HCT116 (cell line): Measurements from ENCODE around the gene SRGAP3. TPM values are rescaled to one million over a fixed set of nuclear protein-coding genes. Genes with fewer than 3 reads are reported as not detected.

Experiments
- ATAC-seq: fragments of 200-7000 bp; cut with Tn5 transposase; 2 replicates; pipeline ENCODE4 v1.9.1; 2020; ENCODE audit warnings: mild to moderate bottlenecking, moderate library complexity
- BruUV-seq: library from RNA; stranded (reverse); fragments of 400-500 nt; replicated peaks from 2 replicates; lab custom pipeline; 2021; lab: Mats Ljungman, UMichigan
- CTCF ChIA-PET: fragments of 300-600 bp; sonication (Branson Sonifier 250); formaldehyde crosslinking; loops from one replicate; lab custom pipeline; 2021; ENCODE audit warnings: antibody characterized with exemption; lab: Charles Lee
- POLR2A ChIA-PET: fragments of 300-600, 350-600 bp; sonication (Branson Sonifier 250); formaldehyde crosslinking; loops from one replicate; lab custom pipeline; 2021; ENCODE audit warnings: antibody characterized with exemption; lab: Charles Lee
- RAD21 ChIA-PET, 2 experiments: fragments of 300-600 bp; sonication (Branson Sonifier 250); formaldehyde crosslinking; loops; one replicate each; lab custom pipeline; 2023; ENCODE audit warnings: low total read pairs in 2 of 2; ENCODE audit not compliant: uncharacterized antibody in 2 of 2, unreplicated experiment in 2 of 2, low non-redundant PET in 1 of 2; lab: Charles Lee
- DNase-seq: peaks from one replicate; pipeline ENCODE4 v3.0.0-alpha.2; 2010; ENCODE audit warnings: low read depth, low spot score
- H2AFZ ChIP-seq: fragments of 200-600 bp; shearing (Covaris generic), sonication (generic); 2 replicates; pipeline ENCODE4 v1.6.1; 2017; ENCODE audit warnings: low read depth, mixed run types, mixed read lengths, antibody characterized with exemption, low read length; ENCODE audit not compliant: poor library complexity, severe bottlenecking
- H3K27ac ChIP-seq: 2 replicates; pipeline ENCODE4 v1.5.1; 2012; ENCODE audit warnings: low read depth, low read length
- H3K27me3 ChIP-seq: fragments of 200-600 bp; sonication (generic); 2 replicates; pipeline ENCODE4 v1.6.1; 2016; ENCODE audit warnings: mixed run types, low read length, mixed read lengths; ENCODE audit not compliant: insufficient read depth
- H3K36me3 ChIP-seq, 2 experiments: fragments of 200-500 bp in 1 of 2; fragments of 200-600 bp in 1 of 2; sonication (Bioruptor generic) in 1 of 2; sonication (generic) in 1 of 2; 2 replicates each; pipeline versions ENCODE4 v1.5.1 to v1.6.1; 2014 to 2016; ENCODE audit warnings: low read length in 2 of 2, inconsistent platforms in 1 of 2, mixed read lengths in 1 of 2, mixed run types in 1 of 2; ENCODE audit not compliant: insufficient read depth in 2 of 2, control insufficient read depth in 1 of 2
- H3K4me1 ChIP-seq, 2 experiments: fragments of 200-600 bp in 1 of 2; sonication (generic) in 1 of 2; 2 replicates each; pipeline versions ENCODE4 v1.5.1 to v1.6.1; 2012 to 2017; ENCODE audit warnings: low read length in 2 of 2, inconsistent platforms in 1 of 2, mild to moderate bottlenecking in 1 of 2, mixed read lengths in 1 of 2, mixed run types in 1 of 2, moderate library complexity in 1 of 2; ENCODE audit not compliant: insufficient read depth in 2 of 2, control insufficient read depth in 1 of 2
- H3K4me2 ChIP-seq: fragments of 200-600 bp; sonication (generic); 2 replicates; pipeline ENCODE4 v1.6.1; 2017; ENCODE audit warnings: mixed run types, low read length, mixed read lengths
- H3K4me3 ChIP-seq, 2 experiments: fragments of 200-600 bp in 1 of 2; sonication (generic) in 1 of 2; replicated peaks in 1 of 2; 2 replicates each; pipeline ENCODE4 v1.5.1; 2011 to 2016; ENCODE audit warnings: low read length in 2 of 2, control low read depth in 1 of 2, low read depth in 1 of 2, mild to moderate bottlenecking in 1 of 2, mixed read lengths in 1 of 2, mixed run types in 1 of 2
- H3K79me2 ChIP-seq: fragments of 200-600 bp; sonication (generic); 2 replicates; pipeline ENCODE4 v1.6.1; 2017; ENCODE audit warnings: mild to moderate bottlenecking, mixed run types, low read length, moderate library complexity, mixed read lengths; ENCODE audit not compliant: insufficient read depth
- H3K9ac ChIP-seq: fragments of 200-600 bp; sonication (generic); 2 replicates; pipeline ENCODE4 v1.6.1; 2016; ENCODE audit warnings: low read length, mixed read lengths
- H3K9me2 ChIP-seq: fragments of 200-600 bp; sonication (generic), shearing (Covaris generic); 2 replicates; pipeline ENCODE4 v1.6.1; 2017; ENCODE audit warnings: mixed run types, mild to moderate bottlenecking, moderate library complexity; ENCODE audit not compliant: insufficient read depth
- H3K9me3 ChIP-seq, 2 experiments: fragments of 200-500 bp in 1 of 2; fragments of 200-600 bp in 1 of 2; sonication (Bioruptor generic) in 1 of 2; sonication (generic) in 1 of 2; 2 replicates each; pipeline ENCODE4 v1.6.1; 2014 to 2017; ENCODE audit warnings: low read length in 2 of 2, mixed read lengths in 2 of 2, inconsistent platforms in 1 of 2, low read depth in 1 of 2, mild to moderate bottlenecking in 1 of 2, mixed run types in 1 of 2, moderate library complexity in 1 of 2; ENCODE audit not compliant: control insufficient read depth in 1 of 2, insufficient read depth in 1 of 2
- H4K20me1 ChIP-seq: fragments of 200-600 bp; sonication (generic), shearing (Covaris generic); 2 replicates; pipeline ENCODE4 v1.6.1; 2017; ENCODE audit warnings: mixed run types, mild to moderate bottlenecking, moderate library complexity; ENCODE audit not compliant: insufficient read depth
- CEBPB ChIP-seq: IDR thresholded peaks from 2 replicates; pipeline ENCODE4 v1.6.1; 2012; ENCODE audit warnings: low read depth
- ELF1 ChIP-seq: IDR thresholded peaks from 2 replicates; pipeline ENCODE4 v1.6.1; 2012; ENCODE audit warnings: low read depth, borderline replicate concordance
- FOSL1 ChIP-seq: IDR thresholded peaks from 2 replicates; pipeline ENCODE4 v1.6.1; 2012; ENCODE audit warnings: low read depth
- JUND ChIP-seq: IDR thresholded peaks from 2 replicates; pipeline ENCODE4 v1.6.1; 2012
- MAX ChIP-seq: IDR thresholded peaks from 2 replicates; pipeline ENCODE4 v1.6.1; 2012
- SP1 ChIP-seq: IDR thresholded peaks from 2 replicates; pipeline ENCODE4 v1.6.1; 2012; ENCODE audit warnings: low read depth
- SRF ChIP-seq: IDR thresholded peaks from 2 replicates; pipeline ENCODE4 v1.6.1; 2012; ENCODE audit warnings: low read depth
- YY1 ChIP-seq: IDR thresholded peaks from 2 replicates; pipeline ENCODE4 v1.6.1; 2011; ENCODE audit warnings: low read length, low read depth, moderate library complexity, mild to moderate bottlenecking; ENCODE audit not compliant: insufficient replicate concordance; ENCODE audit errors: extremely low read depth
- intact Hi-C: fragments of 100-400 bp; cut with micrococcal nuclease; formaldehyde crosslinking; loops from 2 replicates; pipeline ENCODE4 v1.10.0; 2022
- total RNA-seq: library from RNA; stranded (reverse); gene quantifications from one replicate; pipeline ENCODE4 v1.2.1, GENCODE V29; 2021; ENCODE audit not compliant: unreplicated experiment

SRGAP3 gene
- total RNA-seq, 1 experiment from 2014 or later = 8.3 TPM

- ChIA-PET CTCF (interaction anchor here (0.9 kb wide), 1 partner anchor 168 kb away, joined by 3 read pairs; the partner anchor contains the start of gene OXTR), POLR2A (no interaction called here), RAD21 (no interaction called here)
- Histone ChIP-seq H3K9me3 (no peaks in the 10 kb centered on the region), H3K9me2 (no peaks in the 10 kb centered on the region), H3K79me2 (peaks cover 3% of the 10 kb centered on the region; the same call in 1 of the 2 replicates), H3K27me3 (no peaks in the 10 kb centered on the region), H4K20me1 (no peaks in the 10 kb centered on the region), H3K9ac (peak overlapping the region; percentile 22; the same call in 1 of the 2 replicates), H3K4me3 (no peak overlapping the region), H3K4me2 (peak overlapping the region; percentile 62), H2AFZ (no peak overlapping the region), H3K4me1 (peaks cover 12 to 24% of the 10 kb centered on the region in 2 experiments), H3K36me3 (peaks cover 0 to 22% of the 10 kb centered on the region in 2 experiments; a peak in 1 of 4 replicates), H3K27ac (peak overlapping the region; percentile 37; the same call in 1 of the 2 replicates)
- peak; percentile 10 for DNase-seq
- no TSS peak for BruUV-seq
- TF ChIP-seq YY1 (no peak), CEBPB (0 out of 2 replicates have a peak, but pooled peaks have one; percentile 8), JUND (peak; percentile 78), MAX (peak; percentile 24; the same call in 1 of the 2 replicates), SP1 (peak; percentile 43; the same call in 1 of the 2 replicates), ELF1 (no peak), SRF (no peak), FOSL1 (peak; percentile 86)
- intact Hi-C loops = loop anchor here (10.0 kb wide), 1 partner anchor 273 kb away; no protein-coding TSS in a partner anchor
- ATAC-seq = peak; percentile 65
These were observed 312.1 kb downstream of the SRGAP3 start for GRCh38 chr3:8937064-8938020.
